NCI-H526 treated with DMSO at 0.1 percent for 48 hours (cell line): ENCODE measurements around the gene RGS9BP.
"Not testable (repeated sequence)": the region's sequence is repeated elsewhere in the genome, so short reads cannot be mapped to it uniquely, and the experiment has no call there.

ENCODE experiments used
- DNase-seq: peaks from one replicate; lab custom pipeline; 2025; lab: John Stamatoyannopoulos, UW

The RGS9BP gene

DNA sequence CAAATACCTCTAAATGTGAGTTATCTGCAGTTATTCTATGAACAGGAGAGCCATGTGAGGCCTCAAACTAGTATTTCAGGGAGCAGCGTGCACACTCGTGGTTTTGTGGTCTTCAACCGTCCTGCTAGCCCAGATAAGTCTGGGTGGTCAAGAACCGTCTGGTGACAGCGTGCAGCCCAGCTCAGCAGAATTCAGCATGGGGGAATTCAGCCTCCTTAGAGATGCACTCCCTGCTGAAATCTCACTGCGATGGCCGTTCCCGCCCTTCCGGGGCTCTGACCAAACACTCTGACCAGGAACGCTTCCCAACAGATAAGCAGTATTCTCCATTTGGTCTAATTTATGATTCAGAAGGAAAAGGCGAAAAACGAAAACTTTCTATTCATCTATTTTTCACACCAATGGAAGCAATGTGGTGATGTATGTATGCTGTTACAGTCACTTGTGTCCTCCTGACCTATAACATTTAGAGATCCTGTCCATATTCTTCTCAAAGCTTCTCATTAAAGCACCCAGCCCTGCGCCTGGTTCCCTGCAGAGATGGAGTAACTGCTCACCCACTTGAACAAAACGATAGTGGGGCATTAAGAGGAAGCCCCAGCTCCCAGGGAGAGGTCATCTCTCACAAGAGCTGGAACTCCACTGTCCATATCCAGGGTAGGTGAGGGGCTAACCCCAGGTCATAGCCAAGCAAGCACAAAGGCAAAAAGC is 3.6 kb upstream of the RGS9BP start:
- DNase-seq = no peak

DNA sequence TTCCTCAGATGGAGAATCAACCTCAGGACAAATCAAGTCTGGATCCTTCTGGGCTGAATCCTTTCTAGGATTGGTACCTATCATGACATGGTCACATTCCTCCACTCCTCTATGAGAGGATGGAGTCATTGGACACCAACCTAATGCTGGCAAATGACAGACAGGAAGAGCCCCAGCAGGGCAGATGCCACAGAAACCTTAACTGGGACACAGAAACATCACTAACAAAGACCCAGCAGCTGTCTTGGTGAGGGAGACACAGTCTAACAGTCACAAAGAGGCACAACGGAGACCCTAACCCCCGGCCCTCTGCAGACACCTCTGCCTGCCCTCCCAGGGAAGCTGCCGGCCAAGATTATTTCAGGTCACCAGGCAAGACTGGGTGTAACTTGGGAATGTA is 2.8 kb upstream of the RGS9BP start:
- no peak for DNase-seq

DNA sequence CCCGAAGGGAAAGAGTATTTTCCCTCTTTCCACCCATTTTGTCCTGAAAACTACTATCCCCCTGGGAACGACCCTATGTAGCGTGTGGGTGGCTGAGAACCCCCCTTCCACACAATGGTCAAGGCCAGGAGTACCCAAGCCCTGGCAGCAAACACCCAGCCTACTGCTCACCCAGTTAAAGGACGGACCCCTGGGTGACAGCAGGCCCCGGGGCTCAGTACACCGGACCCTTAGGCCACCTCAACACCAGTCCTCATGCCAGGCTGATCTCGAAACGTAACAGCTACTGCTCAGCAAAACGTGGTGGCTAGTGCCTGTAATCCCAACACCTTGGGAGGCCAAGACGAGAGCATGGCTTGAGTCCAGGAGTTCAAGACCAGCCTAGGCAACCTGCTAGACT is 2.1 kb upstream of the RGS9BP start:
- DNase-seq = no peak

GRCh38 chr19:32674153-32674930 is 1.3 kb upstream of the RGS9BP start:
- no peak for DNase-seq

DNA sequence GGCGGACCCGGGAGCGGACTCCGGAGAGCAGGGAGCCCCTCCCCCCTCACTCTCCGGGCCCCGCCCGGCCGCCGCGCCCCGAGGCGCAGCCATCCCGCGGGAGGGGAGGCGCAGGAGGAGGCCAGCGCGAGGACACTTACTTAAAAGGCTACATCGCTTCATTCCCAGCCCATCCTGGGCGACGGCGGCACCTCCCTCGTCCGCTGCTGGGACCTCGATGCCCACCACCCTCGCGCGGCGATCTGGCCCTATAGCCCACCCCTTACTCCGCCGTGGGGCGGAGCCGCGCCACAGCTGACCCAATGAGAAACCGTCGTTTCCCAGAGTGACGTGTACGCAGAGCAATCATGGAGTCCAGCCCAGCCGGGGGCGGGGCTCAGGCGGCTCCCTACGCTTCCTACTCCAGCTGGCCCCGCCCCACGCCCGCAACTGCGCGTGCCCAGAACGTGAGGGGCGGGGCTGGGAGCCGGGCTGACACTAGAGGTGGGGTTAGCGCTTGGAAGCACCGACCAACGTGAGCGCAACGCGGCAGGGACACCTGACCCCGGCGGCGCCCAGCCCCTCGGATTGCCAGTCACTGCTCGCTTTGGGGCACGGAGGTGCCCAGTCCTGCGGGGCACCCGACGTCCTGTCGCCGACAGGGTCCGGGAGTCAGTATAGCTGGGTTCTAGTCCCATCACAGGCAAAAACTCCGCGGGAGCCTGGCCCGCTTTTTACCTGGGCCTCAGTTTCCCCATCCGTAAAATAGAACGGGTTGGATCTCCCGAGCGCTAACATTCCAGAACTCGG is 523 bp upstream of the RGS9BP start, which contains the start of gene ANKRD27:
Gene ANKRD27 (minus strand): TSS at position 250 of the 789 bp plus-strand sequence. CDS start 16,165 bp downstream, outside the sequence.
- peak; percentile 99 for DNase-seq

DNA sequence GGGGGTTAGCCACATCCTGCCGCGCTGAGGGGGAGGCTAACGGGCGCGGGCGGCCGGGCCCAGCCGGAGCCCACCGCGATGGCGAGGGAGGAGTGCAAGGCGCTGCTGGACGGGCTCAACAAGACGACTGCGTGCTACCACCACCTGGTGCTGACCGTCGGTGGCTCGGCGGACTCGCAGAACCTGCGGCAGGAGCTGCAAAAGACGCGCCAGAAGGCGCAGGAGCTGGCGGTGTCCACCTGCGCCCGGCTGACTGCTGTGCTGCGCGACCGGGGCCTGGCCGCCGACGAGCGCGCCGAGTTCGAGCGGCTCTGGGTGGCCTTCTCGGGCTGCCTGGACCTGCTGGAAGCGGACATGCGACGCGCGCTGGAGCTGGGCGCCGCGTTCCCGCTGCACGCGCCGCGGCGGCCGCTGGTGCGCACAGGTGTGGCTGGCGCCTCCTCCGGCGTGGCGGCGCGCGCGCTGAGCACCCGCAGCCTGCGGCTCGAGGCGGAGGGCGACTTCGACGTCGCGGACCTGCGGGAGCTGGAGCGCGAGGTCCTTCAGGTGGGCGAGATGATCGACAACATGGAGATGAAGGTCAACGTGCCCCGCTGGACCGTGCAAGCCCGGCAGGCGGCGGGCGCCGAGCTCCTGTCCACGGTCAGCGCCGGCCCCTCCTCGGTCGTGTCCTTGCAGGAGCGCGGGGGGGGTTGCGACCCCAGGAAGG is 692 bp downstream of the RGS9BP start:
- peak; percentile 30 for DNase-seq

DNA sequence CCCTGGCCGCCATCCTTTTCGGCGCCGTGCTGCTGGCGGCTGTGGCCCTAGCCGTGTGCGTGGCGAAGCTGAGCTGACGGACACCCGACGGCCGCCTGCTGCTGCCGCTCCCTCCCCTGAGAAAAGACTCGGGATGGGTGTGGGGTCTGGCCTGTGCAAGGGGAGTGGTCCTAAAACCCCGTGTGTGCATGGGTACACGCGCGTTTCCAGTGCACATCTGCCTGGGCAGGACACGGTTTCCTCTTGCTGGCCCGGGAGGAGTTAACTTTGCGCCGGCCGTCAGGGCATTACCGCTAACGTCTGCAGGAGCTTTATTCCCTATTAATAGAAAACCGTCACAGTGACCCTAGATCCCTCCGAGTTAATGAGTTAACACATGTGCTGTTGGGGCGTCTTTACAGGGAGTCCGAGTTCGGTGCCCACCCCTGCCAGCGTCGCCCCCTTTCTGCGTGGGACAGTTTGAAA is 1.3 kb downstream of the RGS9BP start:
- no peak for DNase-seq

- no peak for DNase-seq
Measured at GRCh38 chr19:32677657-32678056, 2.0 kb downstream of the RGS9BP start.

- no peak for DNase-seq
Measured at GRCh38 chr19:32680986-32681385, 5.3 kb downstream of the RGS9BP start.

DNA sequence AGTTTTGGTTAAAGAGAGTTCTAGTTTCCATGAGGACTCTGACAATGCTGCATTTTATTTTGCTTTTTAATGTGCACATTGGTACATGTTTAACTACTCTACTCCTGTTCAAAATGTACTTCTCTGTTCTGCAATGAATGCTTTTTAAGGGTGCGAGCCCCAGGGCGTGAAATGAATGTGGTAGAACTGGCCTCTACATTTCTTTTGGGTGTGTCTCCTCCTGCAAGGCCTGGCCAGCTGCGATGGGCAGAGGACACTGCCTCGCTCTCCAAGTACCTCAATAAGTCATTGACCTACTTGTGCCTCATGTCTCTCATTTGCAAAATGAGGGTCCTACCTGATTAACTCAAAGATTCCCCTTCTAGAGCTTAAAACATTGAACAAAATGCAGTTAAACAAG is 6.7 kb downstream of the RGS9BP start:
- no peak for DNase-seq

DNA sequence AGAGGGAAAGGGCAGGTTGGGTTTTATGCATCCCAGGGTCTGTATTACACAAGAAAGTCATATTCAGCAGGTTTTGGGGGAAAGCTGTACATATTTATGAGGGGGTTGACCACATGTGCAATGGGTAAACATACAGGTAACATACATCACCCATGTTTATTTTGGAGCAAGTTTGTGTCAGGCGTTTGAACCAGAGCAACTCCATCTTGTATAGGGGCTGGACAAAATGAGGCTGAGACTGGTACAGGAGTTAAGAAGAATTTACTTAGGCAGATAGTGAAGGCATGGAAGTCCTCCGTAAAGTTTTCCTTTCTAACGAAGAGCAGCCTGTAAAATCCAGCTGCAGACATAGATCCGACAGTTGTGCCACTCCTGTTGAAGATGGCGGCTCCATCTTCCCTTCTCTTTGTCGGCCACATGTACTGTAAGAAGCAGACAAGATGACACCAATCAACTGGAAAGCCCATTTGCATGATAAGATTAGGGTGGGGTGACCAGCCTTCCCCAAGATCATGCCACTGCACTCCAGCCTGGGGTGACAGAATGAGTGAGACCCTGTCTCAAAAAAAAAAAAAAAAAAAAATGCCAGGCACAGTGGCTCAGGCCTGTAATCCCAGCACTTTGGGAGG is 11.3 kb downstream of the RGS9BP start:
- DNase-seq = no peak

DNA sequence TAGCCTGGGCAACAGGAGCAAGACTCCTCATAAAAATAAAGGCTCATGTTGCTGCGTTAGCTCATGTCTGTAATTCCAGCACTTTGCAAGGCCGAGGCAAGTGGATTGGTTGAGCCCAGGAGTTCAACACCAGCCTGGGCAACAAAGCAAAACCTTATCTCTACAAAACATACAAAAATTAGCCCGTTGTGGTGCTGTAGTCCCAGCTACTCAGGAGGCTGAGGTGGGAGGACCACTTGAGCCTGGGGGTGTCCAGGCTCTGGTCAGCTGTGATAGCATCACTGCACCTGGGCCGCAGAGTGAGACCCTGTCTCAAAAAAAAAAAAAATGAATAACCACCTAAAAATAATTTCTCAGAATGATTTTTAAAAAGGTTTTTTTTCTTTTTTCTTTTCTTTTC is 12.0 kb downstream of the RGS9BP start:
- DNase-seq = no peak

DNA sequence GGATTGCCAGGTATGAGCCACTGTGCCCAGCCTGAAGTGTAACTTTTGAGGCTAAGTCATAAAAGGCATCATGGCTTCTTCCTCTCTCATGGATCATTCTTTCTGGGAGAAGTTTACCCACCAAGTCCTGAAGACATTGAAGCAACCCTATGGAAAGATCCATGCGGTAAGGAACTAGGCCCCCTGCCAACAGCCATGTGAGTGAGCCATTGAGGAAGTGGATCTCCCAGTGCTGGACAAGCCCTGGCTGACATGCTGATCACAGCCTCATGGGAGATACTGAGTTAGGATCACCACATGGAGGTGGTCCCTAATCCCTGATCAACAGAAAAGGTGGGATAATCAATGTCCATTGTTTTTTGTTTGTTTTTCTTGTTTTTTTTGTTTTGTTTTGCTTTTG is 12.7 kb downstream of the RGS9BP start:
- DNase-seq = no peak

DNA sequence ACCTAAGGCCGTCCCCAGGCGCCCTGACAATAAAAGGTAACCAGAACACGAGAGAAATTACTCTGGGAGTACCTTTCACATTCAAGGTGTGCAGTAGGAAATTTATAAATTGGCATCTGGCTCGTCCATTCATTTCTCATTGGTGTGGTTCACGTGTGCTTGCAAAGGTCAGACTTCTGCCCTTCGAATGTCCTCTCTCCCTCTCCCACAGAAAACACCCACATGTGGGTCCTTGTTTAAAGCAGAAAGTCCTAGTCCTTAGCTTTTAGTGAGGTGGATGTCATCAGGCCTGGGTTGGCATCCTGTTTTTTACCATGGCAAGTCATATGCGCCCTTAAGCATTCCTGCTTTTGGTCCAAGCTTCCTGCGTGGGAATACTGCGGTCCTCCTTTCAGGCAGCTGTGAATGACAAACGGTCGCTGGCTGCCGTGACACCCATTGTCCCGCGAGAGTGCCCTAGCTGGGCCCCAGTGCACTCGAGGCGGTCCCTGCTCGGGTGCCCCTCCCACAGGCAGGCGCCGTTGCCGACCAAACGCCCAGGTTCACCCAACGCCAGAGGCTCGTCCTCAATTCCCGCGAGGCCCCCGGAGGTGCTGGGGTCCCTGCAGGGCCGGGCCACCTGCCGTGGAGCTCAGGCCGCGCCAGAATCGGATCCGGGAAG is 15.8 kb downstream of the RGS9BP start, which contains the start of gene NUDT19:
Gene NUDT19 (plus strand): TSS at position 531 of the 661 bp plus-strand sequence. CDS start 140 bp downstream, outside the sequence.
- DNase-seq = peak; percentile 87

DNA sequence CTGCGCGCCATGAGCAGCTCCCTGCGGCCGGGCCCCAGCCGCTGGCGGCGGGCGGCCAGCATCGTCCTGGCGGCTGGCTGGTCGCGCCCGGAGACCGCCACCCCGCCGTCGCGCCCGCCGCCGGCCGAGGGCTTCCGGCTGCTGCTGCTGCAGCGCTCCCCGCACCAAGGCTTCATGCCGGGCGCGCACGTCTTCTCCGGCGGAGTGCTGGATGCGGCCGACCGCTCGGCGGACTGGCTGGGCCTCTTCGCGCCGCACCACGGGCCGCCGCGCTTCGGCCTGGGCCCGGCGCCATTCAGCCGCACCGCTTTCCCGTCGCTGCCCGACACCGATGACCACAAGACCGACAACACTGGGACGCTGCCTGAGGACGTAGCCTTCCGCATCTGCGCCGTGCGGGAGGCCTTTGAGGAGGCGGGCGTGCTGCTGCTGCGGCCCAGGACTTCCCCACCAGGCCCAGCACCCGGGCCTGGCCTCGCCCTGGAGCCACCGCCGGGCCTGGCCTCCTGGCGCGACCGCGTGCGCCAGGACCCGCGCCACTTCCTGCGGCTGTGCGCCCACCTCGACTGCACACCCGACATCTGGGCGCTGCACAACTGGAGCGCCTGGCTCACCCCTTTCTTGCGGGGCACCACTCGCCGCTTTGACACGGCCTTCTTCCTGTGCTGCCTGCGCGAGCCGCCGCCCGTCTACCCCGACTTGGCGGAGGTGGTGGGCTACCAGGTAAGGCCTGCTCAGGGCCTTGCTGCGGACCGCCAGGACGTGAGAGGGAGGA is 16.5 kb downstream of the RGS9BP start:
- DNase-seq = peak; percentile 53

- DNase-seq = peak; percentile 27
Measured at GRCh38 chr19:32692727-32693061, 17.0 kb downstream of the RGS9BP start.

GRCh38 chr19:32693151-32694108 is 17.8 kb downstream of the RGS9BP start:
- not testable (repeated sequence) for DNase-seq

DNA sequence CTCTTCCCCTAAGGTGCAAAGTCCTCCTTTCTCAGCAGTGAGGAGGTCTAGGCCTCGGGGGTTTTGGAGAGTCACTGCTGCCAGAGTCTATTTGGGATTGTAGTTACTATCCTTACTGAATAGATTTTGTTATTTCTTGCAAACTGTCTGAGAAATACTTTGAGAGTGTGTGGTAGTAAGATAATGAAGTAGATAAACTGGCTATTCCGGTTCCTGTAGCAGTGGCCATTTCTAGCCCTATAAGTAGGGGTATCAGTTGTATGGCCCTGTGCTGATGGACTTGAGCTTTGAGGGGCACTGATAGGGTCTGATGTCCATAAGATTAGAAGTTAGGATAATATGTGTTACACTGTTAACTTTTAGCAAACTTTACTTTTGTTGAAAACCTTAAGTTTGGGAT is 18.7 kb downstream of the RGS9BP start:
- peak; percentile 15 for DNase-seq

DNA sequence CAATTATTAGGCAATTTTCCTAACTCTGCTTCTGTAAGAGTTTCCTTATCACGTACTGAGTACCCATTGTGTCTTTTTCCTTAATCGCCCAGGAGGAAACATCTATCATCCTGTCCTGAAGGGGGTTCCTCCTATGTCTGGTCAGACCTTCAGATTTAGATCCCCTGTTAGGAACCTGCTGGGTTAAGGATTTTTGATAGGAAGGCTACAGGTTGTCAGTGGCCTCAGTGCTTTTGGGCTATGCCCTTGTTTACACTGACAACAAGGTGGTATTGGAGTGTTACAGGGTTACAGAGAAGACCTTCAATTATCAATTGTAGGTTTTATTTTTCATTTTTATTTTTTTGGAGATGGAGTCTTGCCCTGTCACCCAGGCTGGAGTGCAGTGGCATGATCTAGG is 19.2 kb downstream of the RGS9BP start:
- not testable (repeated sequence) for DNase-seq
